Trophoblast cell (in vitro differentiated cells and primary cell): Measurements from ENCODE around the gene HLA-DQB1.
"Not testable (repeated sequence)": the region's sequence is repeated elsewhere in the genome, so short reads cannot be mapped to it uniquely, and the experiment has no call there.

Experiments
- DNase-seq, 2 donors: peaks; one replicate each; pipeline ENCODE4 v3.0.0-alpha.2; 2016
- H2AFZ ChIP-seq: 2 replicates; pipeline ENCODE4 v1.6.1; 2013; ENCODE audit warnings: low read length, moderate library complexity, mild to moderate bottlenecking; ENCODE audit not compliant: insufficient read depth, poor library complexity
- H2AK5ac ChIP-seq: 2 replicates; pipeline ENCODE4 v1.6.1; 2013; ENCODE audit warnings: mild to moderate bottlenecking, low read length
- H2BK120ac ChIP-seq: 2 replicates; pipeline ENCODE4 v1.6.1; 2013; ENCODE audit warnings: low read length, mild to moderate bottlenecking, moderate library complexity; ENCODE audit not compliant: insufficient read depth, poor library complexity
- H2BK12ac ChIP-seq: 2 replicates; pipeline ENCODE4 v1.6.1; 2013; ENCODE audit warnings: mild to moderate bottlenecking, low read length, moderate library complexity
- H2BK5ac ChIP-seq: 2 replicates; pipeline ENCODE4 v1.6.1; 2013; ENCODE audit warnings: low read length, low read depth, moderate library complexity, mild to moderate bottlenecking; ENCODE audit not compliant: poor library complexity
- H3K14ac ChIP-seq: 2 replicates; pipeline ENCODE4 v1.6.1; 2013; ENCODE audit warnings: mild to moderate bottlenecking, low read length
- H3K18ac ChIP-seq: 2 replicates; pipeline ENCODE4 v1.6.1; 2013; ENCODE audit warnings: mild to moderate bottlenecking, low read length
- H3K23ac ChIP-seq: 2 replicates; pipeline ENCODE4 v1.6.1; 2013; ENCODE audit warnings: low read length
- H3K27ac ChIP-seq: 2 replicates; pipeline ENCODE4 v1.5.1; 2013; ENCODE audit warnings: low read depth, mild to moderate bottlenecking, inconsistent platforms, low read length, moderate library complexity
- H3K27me3 ChIP-seq: 2 replicates; pipeline ENCODE4 v1.6.1; 2013; ENCODE audit warnings: inconsistent platforms, mild to moderate bottlenecking, low read length, moderate library complexity; ENCODE audit not compliant: insufficient read depth
- H3K36me3 ChIP-seq, 2 experiments: 1 replicate in 1 of 2; 2 replicates in 1 of 2; pipeline ENCODE4 v1.6.1; 2013; ENCODE audit warnings: low read length in 2 of 2, mild to moderate bottlenecking in 2 of 2, moderate library complexity in 1 of 2; ENCODE audit not compliant: insufficient read depth in 2 of 2, control insufficient read depth in 1 of 2
- H3K4ac ChIP-seq: 2 replicates; pipeline ENCODE4 v1.6.1; 2013; ENCODE audit warnings: low read depth, mild to moderate bottlenecking, low read length, moderate library complexity
- H3K4me1 ChIP-seq, 2 experiments: 1 replicate in 1 of 2; 2 replicates in 1 of 2; pipeline ENCODE4 v1.6.1; 2013; ENCODE audit warnings: low read length in 2 of 2, mild to moderate bottlenecking in 2 of 2, moderate library complexity in 1 of 2; ENCODE audit not compliant: insufficient read depth in 2 of 2, control insufficient read depth in 1 of 2
- H3K4me2 ChIP-seq: 2 replicates; pipeline ENCODE4 v1.6.1; 2013; ENCODE audit warnings: inconsistent platforms, mild to moderate bottlenecking, low read length, moderate library complexity
- H3K4me3 ChIP-seq: 2 replicates; pipeline ENCODE4 v1.5.1; 2013; ENCODE audit warnings: mild to moderate bottlenecking, low read depth, low read length, inconsistent platforms
- H3K79me1 ChIP-seq: one replicate; pipeline ENCODE4 v1.6.1; 2013; ENCODE audit warnings: low read length
- H3K79me2 ChIP-seq: 2 replicates; pipeline ENCODE4 v1.6.1; 2013; ENCODE audit warnings: low read length, mild to moderate bottlenecking; ENCODE audit not compliant: control insufficient read depth, insufficient read depth, poor library complexity
- H3K9ac ChIP-seq: 2 replicates; pipeline ENCODE4 v1.6.1; 2013; ENCODE audit warnings: mild to moderate bottlenecking, low read length
- H3K9me3 ChIP-seq: 2 replicates; pipeline ENCODE4 v1.6.1; 2013; ENCODE audit warnings: low read depth, mild to moderate bottlenecking, control low read depth, inconsistent platforms, low read length; ENCODE audit not compliant: insufficient read depth
- H4K12ac ChIP-seq: 2 replicates; pipeline ENCODE4 v1.6.1; 2013; ENCODE audit warnings: low read depth, mild to moderate bottlenecking, low read length, moderate library complexity
- H4K8ac ChIP-seq: 2 replicates; pipeline ENCODE4 v1.6.1; 2013; ENCODE audit warnings: low read depth, mild to moderate bottlenecking, low read length, moderate library complexity
- H4K91ac ChIP-seq: one replicate; pipeline ENCODE4 v1.6.1; 2013; ENCODE audit warnings: low read depth, mild to moderate bottlenecking, low read length, moderate library complexity
- WGBS: extraction: QIAGEN DNeasy Blood & Tissue Kit; methylation state at CpG from one replicate; pipeline ENCODE4 v1.1.7; 2013; ENCODE audit warnings: missing lambda C conversion rate; ENCODE audit not compliant: insufficient read length, insufficient coverage; ENCODE audit errors: extremely low coverage; 5-methylcytosine and 5-hydroxymethylcytosine counted together

The HLA-DQB1 gene

GRCh38 chr6:32645047-32645703 lies 21.3 kb downstream of the HLA-DQB1 start:
- no peak overlapping the region for H2AFZ ChIP-seq
- no peaks in the 10 kb centered on the region for H3K79me2 ChIP-seq
- no CpG with 5 or more reads among the region's 6 CpGs for WGBS
- no peaks in the 10 kb centered on the region for H3K27me3 ChIP-seq
- H3K9ac ChIP-seq, result no peak overlapping the region
- no peak overlapping the region for H4K91ac ChIP-seq
- no peaks in the 10 kb centered on the region for H3K36me3 ChIP-seq
- H3K4me1 ChIP-seq, result no peaks in the 10 kb centered on the region
- H2AK5ac ChIP-seq, result no peak overlapping the region
- H2BK120ac ChIP-seq, result no peak overlapping the region
- no peak overlapping the region for H4K8ac ChIP-seq
- H2BK12ac ChIP-seq, result no peak overlapping the region
- H3K4me2 ChIP-seq, result no peak overlapping the region
- H3K27ac ChIP-seq, result no peak overlapping the region
- no peak overlapping the region for H3K14ac ChIP-seq
- no peaks in the 10 kb centered on the region for H3K9me3 ChIP-seq
- no peaks in the 10 kb centered on the region for H3K79me1 ChIP-seq
- no peak overlapping the region for H3K18ac ChIP-seq
- no peak overlapping the region for H3K4me3 ChIP-seq
- H3K23ac ChIP-seq, result no peak overlapping the region
- no peak overlapping the region for H2BK5ac ChIP-seq
- no peak overlapping the region for H4K12ac ChIP-seq
- no peak overlapping the region for H3K4ac ChIP-seq
- no peak for DNase-seq

- H3K4ac ChIP-seq, result no peak overlapping the region
- H4K12ac ChIP-seq, result no peak overlapping the region
- no peak overlapping the region for H2BK120ac ChIP-seq
- no peaks in the 10 kb centered on the region for H3K79me2 ChIP-seq
- no peaks in the 10 kb centered on the region for H3K9me3 ChIP-seq
- no peak overlapping the region for H2AK5ac ChIP-seq
- H3K9ac ChIP-seq, result no peak overlapping the region
- no peak overlapping the region for H3K23ac ChIP-seq
- H3K4me3 ChIP-seq, result no peak overlapping the region
- WGBS, result no CpG with 5 or more reads among the region's 4 CpGs
- H3K14ac ChIP-seq, result no peak overlapping the region
- H4K91ac ChIP-seq, result no peak overlapping the region
- no peaks in the 10 kb centered on the region for H3K27me3 ChIP-seq
- no peak overlapping the region for H2BK12ac ChIP-seq
- H3K4me1 ChIP-seq, result no peaks in the 10 kb centered on the region
- H2AFZ ChIP-seq, result no peak overlapping the region
- no peak overlapping the region for H3K18ac ChIP-seq
- no peaks in the 10 kb centered on the region for H3K36me3 ChIP-seq
- no peak for DNase-seq
- H3K4me2 ChIP-seq, result no peak overlapping the region
- H3K27ac ChIP-seq, result no peak overlapping the region
- H3K79me1 ChIP-seq, result no peaks in the 10 kb centered on the region
- no peak overlapping the region for H2BK5ac ChIP-seq
- no peak overlapping the region for H4K8ac ChIP-seq
Measured at GRCh38 chr6:32643904-32644303, 22.6 kb downstream of the HLA-DQB1 start.

- Histone ChIP-seq H3K79me1 (no peaks in the 10 kb centered on the region), H2BK12ac (no peak overlapping the region), H3K9me3 (no peaks in the 10 kb centered on the region), H3K18ac (no peak overlapping the region), H3K27me3 (no peaks in the 10 kb centered on the region), H3K23ac (no peak overlapping the region), H3K4ac (no peak overlapping the region), H4K8ac (no peak overlapping the region), H2AFZ (no peak overlapping the region), H3K79me2 (no peaks in the 10 kb centered on the region), H2BK5ac (no peak overlapping the region), H2BK120ac (no peak overlapping the region), H4K91ac (no peak overlapping the region), H3K4me1 (no peaks in the 10 kb centered on the region), H3K9ac (no peak overlapping the region), H3K4me2 (no peak overlapping the region), H2AK5ac (no peak overlapping the region), H3K36me3 (no peaks in the 10 kb centered on the region), H4K12ac (no peak overlapping the region), H3K27ac (no peak overlapping the region), H3K4me3 (no peak overlapping the region), H3K14ac (no peak overlapping the region)
- no peak for DNase-seq
- no CpG with 5 or more reads among the region's 6 CpGs for WGBS
Measured at GRCh38 chr6:32642720-32643106, 23.7 kb downstream of the HLA-DQB1 start.

- not testable (repeated sequence) for H2BK120ac ChIP-seq, H3K14ac ChIP-seq, H3K4me3 ChIP-seq, H3K4ac ChIP-seq, H3K9ac ChIP-seq, H3K27me3 ChIP-seq, H2AK5ac ChIP-seq, H3K4me2 ChIP-seq, H3K9me3 ChIP-seq, H2BK12ac ChIP-seq, H2BK5ac ChIP-seq, H4K8ac ChIP-seq, H3K18ac ChIP-seq, H3K4me1 ChIP-seq, H3K79me1 ChIP-seq, H3K27ac ChIP-seq, H3K36me3 ChIP-seq, H3K23ac ChIP-seq, H4K12ac ChIP-seq, H2AFZ ChIP-seq, H4K91ac ChIP-seq, H3K79me2 ChIP-seq
- no CpG with 5 or more reads among the region's 2 CpGs for WGBS
- peak in 1 of 2 donors; percentile 12 for DNase-seq
Measured at GRCh38 chr6:32641785-32642719, 24.4 kb downstream of the HLA-DQB1 start.
